ENCODE measurements around the gene ABL2.

DNA sequence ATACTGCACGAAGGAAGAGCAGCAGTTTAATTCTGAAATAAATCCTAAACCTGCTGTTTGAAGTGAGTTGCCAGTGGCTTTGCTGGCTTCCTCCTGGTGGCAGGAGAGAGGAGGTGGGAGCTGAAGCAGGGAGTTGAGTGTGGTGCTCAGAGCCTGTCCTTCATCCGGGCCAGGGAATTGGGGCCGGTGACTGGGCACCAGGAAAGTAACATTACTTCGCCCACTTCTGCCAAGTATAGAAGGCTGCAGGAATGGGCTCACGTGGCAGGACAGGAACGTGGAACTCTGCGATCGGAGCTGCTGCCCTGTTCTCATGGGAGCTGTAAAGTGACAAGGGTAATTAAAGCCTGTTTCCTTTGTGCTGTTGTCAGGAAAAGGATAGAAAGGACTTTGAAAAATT, 139.0 kb downstream of the ABL2 start:
- TF ChIP-seq, protein P1, sequence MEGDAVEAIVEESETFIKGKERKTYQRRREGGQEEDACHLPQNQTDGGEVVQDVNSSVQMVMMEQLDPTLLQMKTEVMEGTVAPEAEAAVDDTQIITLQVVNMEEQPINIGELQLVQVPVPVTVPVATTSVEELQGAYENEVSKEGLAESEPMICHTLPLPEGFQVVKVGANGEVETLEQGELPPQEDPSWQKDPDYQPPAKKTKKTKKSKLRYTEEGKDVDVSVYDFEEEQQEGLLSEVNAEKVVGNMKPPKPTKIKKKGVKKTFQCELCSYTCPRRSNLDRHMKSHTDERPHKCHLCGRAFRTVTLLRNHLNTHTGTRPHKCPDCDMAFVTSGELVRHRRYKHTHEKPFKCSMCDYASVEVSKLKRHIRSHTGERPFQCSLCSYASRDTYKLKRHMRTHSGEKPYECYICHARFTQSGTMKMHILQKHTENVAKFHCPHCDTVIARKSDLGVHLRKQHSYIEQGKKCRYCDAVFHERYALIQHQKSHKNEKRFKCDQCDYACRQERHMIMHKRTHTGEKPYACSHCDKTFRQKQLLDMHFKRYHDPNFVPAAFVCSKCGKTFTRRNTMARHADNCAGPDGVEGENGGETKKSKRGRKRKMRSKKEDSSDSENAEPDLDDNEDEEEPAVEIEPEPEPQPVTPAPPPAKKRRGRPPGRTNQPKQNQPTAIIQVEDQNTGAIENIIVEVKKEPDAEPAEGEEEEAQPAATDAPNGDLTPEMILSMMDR (IDR thresholded peaks at IDR 0.05), result no peak
- TF ChIP-seq POLR2A (IDR thresholded peaks at IDR 0.05) (no peak), POLR2AphosphoS5 (IDR thresholded peaks at IDR 0.05) (no peak), EP300 (IDR thresholded peaks at IDR 0.05) (no peak)
